ENCODE data around the gene REC8. TPM values are rescaled to one million over a fixed set of nuclear protein-coding genes. Genes with fewer than 3 reads are reported as not detected.
A peak's percentile ranks its signal among the peaks of the same experiment; 100 is the strongest.

The REC8 gene
- total and polyA plus RNA-seq, 2 of the 4 experiments (the other 2 are of a cell fraction): 0.36 to 3.5 TPM

DNA sequence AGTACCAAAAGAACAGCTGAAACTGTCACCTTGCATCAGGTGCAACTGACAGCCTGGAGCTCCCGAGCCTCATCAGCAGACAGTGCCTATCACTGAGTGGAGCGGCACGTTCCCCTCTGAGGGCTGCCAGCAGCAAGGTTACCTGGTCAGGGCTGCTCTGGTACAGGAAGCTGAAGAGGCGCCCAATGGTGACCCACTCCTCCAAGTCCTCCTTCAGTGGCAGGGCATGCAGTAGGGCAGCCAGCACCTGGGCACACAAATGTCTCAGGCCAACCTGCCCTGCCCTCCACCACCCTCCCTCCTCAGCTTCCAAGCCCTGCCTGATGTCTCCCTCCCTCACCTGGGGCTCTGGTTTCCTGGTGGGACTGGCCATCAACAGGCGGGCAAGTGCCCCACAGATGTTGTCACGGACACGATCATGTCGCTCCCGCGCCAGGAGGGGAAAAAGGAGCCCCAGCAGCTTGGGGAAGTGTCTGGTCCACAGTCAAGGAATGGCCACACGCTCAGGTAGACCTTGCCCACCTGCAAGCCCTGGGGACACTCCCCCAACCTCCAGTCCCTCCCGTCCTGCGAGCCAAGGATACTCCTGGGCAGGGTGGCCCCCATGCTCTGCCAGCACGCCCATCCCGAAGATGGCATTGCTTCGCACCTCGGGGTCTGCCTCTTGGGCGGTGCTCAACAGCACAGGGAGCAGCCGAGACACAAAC lies 9.6 kb downstream of the REC8 start:
- no peak for ATAC-seq (ENCODE audit: low read depth)
- H4K8ac ChIP-seq (ENCODE audit: low read depth in 2 of 2, low read length in 2 of 2): no peak overlapping the region
- H3K27me3 ChIP-seq (ENCODE audit: control insufficient read depth, insufficient read depth, low read length): no peaks in the 10 kb centered on the region
- H3K56ac ChIP-seq (ENCODE audit: extremely low read depth, insufficient read depth, low read length): no peak overlapping the region
- in situ Hi-C loops (cut with MboI; ENCODE audit: low sequenced_read_pairs): no loop called here
- ChIA-PET CTCF (no interaction called here), POLR2A (ENCODE audit: unreplicated experiment) (no interaction called here)
- H4K5ac ChIP-seq (ENCODE audit: low read depth, low read length): no peak overlapping the region
- DNase-seq: no peak
- H2BK120ac ChIP-seq (ENCODE audit: low read depth, low read length): no peak overlapping the region
- no peak overlapping the region for H2AK5ac ChIP-seq (ENCODE audit: low read depth, low read length)
- no TSS peak for BruUV-seq (replicated peaks)
- peak overlapping the region; percentile 1 for H2AFZ ChIP-seq (replicated peaks; ENCODE audit: low read length, poor library complexity)
- TF ChIP-seq CHD1 (IDR thresholded peaks at IDR 0.05; ENCODE audit: low read depth, low read length) (no peak), RAD21 (IDR thresholded peaks at IDR 0.05; ENCODE audit: low read length) (no peak), RFX5 (IDR thresholded peaks at IDR 0.05; ENCODE audit: low read depth, low read length) (no peak), RCOR1 (IDR thresholded peaks at IDR 0.05; ENCODE audit: insufficient replicate concordance, low read length) (no peak), BHLHE40 (IDR thresholded peaks at IDR 0.05; ENCODE audit: low read depth, low read length) (no peak), CEBPB (IDR thresholded peaks at IDR 0.05; ENCODE audit: low read depth, low read length) (no peak)
- TF ChIP-seq, protein P1, sequence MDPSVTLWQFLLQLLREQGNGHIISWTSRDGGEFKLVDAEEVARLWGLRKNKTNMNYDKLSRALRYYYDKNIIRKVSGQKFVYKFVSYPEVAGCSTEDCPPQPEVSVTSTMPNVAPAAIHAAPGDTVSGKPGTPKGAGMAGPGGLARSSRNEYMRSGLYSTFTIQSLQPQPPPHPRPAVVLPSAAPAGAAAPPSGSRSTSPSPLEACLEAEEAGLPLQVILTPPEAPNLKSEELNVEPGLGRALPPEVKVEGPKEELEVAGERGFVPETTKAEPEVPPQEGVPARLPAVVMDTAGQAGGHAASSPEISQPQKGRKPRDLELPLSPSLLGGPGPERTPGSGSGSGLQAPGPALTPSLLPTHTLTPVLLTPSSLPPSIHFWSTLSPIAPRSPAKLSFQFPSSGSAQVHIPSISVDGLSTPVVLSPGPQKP (IDR thresholded peaks at IDR 0.05; ENCODE audit: borderline replicate concordance, low read depth, low read length): no peak
- H4K91ac ChIP-seq (ENCODE audit: insufficient read depth, low read depth, low read length): no peak overlapping the region
- dilution Hi-C loops (cut with HindIII; ENCODE audit: low sequenced_read_pairs, unreplicated experiment): no loop called here
- intact Hi-C loops (cut with micrococcal nuclease): no loop called here
- no peak overlapping the region for H3K23ac ChIP-seq (ENCODE audit: low read depth, low read length)
- H2BK20ac ChIP-seq (ENCODE audit: low read depth, low read length): no peak overlapping the region
- H4K20me1 ChIP-seq (ENCODE audit: insufficient read depth, low read length): no peaks in the 10 kb centered on the region
- 99% methylated on average over 7 of the region's 19 CpGs; no CpG with 5 or more reads in 1 of the 2 experiments for WGBS, 2 experiments (ENCODE audit: extremely low coverage in 2 of 2, insufficient read length in 1 of 2)
- H3K18ac ChIP-seq (ENCODE audit: low read depth, low read length): no peak overlapping the region
- H3K79me1 ChIP-seq (ENCODE audit: low read depth in 1 of 2, low read length in 2 of 2): peaks cover 0 to 18% of the 10 kb centered on the region in 2 experiments; a peak in 3 of 4 replicates
- no peak overlapping the region for H2BK5ac ChIP-seq (ENCODE audit: low read depth, low read length, poor library complexity, severe bottlenecking)
- H3K4me2 ChIP-seq (ENCODE audit: low read depth, low read length): no peak overlapping the region
- H3K4ac ChIP-seq (ENCODE audit: low read depth, low read length): no peak overlapping the region
- H3K36me3 ChIP-seq (ENCODE audit: control insufficient read depth, insufficient read depth, low read length): peaks cover 86% of the 10 kb centered on the region
- H3K27ac ChIP-seq (ENCODE audit: insufficient read depth, low read length): no peak overlapping the region
- no peaks in the 10 kb centered on the region for H3K9me3 ChIP-seq (ENCODE audit: control insufficient read depth, insufficient read depth, low read length)
- H2BK15ac ChIP-seq (ENCODE audit: low read depth, low read length): no peak overlapping the region
- no peak overlapping the region for H3K14ac ChIP-seq (replicated peaks; ENCODE audit: low read depth, low read length)
- peak overlapping the region; percentile 28 for H2AK9ac ChIP-seq (replicated peaks; ENCODE audit: low read depth, low read length, poor library complexity)
- no peaks in the 10 kb centered on the region; the same call in 1 of the 2 replicates for H3K9me1 ChIP-seq (ENCODE audit: insufficient read depth, low read length)
- no peak overlapping the region for H3K9ac ChIP-seq (ENCODE audit: low read depth, low read length)
- peaks cover 2% of the 10 kb centered on the region; the same call in 1 of the 2 replicates for H3K4me1 ChIP-seq (ENCODE audit: control insufficient read depth, insufficient read depth, low read length)
- no peak overlapping the region for H3K4me3 ChIP-seq (ENCODE audit: insufficient read depth, low read depth, low read length)
